HL-60/S4 treated with retinoic acid at 250 ng/mL for 4 days and 3 days (cell line): ENCODE results near the gene OBP2B.
"Not testable (repeated sequence)": the region's sequence is repeated elsewhere in the genome, so short reads cannot be mapped to it uniquely, and the experiment has no call there.

Experiments
- in situ Hi-C: fragments of 300-500 bp; cut with MboI; formaldehyde crosslinking; loops from 2 replicates; pipeline ENCODE4 v1.7.0; 2022; ENCODE audit warnings: low sequenced_read_pairs

OBP2B gene

DNA sequence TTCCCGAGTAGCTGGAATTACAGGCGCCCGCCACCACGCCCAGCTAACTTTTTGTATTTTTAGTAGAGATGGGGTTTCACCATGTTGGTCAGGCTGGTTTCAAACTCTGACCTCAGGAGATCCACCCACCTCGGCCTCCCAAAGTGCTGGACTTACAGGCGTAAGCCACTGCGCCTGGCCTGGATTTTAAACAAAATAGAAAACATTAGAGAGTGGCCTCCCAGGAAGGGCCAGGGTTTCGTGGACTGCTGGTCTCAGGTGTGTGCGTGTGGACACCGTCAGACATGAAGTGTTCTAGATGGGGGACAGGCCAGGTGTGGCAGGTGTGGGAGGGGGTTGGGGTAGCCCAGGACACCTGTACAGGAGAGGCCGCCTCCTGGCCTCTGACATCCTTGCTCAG, 38.3 kb downstream of the OBP2B start:
- in situ Hi-C loops = no loop called here

DNA sequence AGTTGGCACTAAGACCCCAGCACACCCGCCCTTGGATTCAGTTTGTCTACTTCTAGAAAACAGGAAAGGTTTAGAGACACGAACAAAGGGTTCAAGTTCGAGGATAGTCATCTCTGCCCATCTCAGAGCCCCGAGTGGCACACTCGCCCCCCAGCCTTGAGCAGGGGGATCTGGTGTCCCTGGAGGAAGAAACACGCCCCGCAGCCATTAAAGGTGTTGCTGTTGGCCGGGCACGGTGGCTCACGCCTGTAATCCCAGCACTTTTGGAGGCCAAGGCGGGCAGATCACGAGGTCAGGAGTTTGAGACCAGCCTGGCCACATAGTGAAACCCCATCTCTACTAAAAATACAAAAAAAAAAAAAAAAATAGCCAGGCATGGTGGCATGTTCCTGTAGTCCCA, 39.4 kb downstream of the OBP2B start:
- in situ Hi-C loops = not testable (repeated sequence)

DNA sequence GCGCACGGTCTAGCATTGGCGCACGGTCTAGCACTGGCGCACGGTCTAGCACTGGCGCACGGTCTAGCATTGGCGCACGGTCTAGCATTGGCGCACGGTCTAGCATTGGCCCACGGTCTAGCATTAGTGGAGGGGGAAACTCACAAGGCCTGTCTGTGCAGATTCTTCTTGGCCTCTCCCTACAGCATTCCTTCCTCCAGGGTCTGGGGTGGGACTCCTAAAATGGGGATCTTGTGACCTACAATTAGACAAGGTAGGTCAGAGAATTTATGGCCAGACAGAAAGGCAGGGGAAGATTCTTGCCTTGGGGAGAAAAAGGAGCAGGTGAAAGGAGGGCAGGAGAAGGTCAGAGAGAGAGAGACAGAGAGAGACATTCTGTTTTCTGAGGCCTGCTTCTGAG, 39.9 kb downstream of the OBP2B start:
- in situ Hi-C loops = no loop called here

DNA sequence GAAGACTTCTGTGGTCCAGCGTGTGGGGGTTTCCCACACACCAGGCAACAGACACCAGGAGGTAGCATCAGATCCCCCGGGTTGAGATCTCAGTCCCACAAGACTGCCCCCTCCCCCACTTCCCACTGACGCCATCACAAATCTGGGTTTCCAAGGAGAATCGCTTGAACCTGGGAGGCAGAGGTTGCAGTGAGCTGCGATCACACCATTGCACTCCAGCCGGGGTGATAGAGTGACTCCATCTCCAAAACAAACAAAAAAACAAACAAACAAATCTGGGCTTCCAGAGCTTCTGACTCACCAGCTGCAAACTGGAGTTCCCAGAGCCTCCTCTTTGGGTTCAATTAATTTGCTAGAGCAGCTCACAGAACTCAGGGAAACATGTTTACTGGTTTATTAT, 40.6 kb downstream of the OBP2B start:
- in situ Hi-C loops = no loop called here

DNA sequence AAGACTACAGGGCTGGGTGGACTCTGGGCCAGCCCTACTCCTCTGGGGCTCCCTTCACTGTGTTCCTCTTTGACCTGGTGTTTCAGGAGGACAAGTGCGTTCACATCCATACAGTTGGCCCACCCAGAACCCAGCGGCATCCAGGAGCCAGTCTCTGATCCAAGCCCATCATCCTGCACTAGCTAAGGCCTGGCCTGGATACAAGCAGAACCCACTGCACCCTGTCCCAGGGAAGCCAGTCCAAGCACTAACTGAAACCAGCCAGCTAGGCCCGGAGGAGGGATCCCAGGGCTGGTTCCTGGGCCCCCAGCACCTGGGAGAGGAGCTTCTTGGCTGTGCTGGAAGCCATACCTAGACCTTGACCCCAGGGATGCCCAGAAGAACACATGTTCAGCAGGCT, 41.3 kb downstream of the OBP2B start:
- in situ Hi-C loops = no loop called here

DNA sequence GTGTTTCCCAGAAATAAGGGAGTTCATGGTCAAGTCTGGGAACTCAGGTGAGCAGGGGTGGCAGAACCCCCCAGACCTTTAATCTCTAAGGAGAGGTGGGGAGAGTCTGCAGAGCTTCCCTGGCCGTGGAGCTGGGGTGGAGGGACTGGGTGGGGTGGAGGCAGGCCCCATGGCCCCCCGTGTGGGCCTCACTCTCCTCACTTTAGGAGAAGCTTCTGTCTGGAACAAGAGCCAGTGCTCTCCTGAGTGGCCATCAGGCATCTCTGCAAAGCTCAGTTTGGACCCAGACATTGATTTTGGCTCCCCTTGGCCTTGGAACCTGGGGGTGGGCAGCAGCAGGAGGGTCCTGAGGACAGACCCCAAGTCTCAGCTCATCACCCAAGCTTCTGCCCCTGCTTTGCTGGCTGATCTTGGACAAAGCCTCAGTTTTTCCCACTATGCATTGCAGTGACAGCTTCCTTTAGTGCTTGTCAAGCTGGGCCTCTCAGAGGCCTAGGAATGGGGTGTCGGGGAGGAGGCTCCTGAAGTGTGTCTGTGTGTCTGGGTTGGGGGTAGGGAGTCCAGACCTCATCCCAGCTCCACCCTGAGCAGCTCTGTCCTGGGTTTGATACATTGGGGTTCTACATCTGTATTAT, 41.8 kb downstream of the OBP2B start:
- in situ Hi-C loops = no loop called here

DNA sequence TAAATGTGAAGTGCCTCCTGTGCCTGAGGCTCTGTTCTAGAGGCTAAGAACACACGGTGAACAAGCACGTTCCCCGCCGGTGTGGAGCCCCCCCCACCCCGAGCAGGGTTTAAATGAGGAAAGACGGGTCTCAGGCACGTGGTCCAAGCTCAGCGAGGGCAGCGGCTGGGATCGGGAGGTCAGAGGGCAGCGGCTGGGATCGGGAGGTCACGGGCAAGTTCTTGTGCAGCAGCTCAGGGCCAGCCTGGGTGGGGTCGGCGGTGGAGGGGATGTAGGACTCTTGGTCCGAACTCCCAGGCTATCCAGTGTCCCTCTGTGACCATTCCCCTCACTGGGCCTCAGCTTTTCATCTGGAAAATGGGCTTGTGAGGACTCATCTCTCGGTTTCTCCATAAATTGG, 42.7 kb downstream of the OBP2B start:
- in situ Hi-C loops = no loop called here

DNA sequence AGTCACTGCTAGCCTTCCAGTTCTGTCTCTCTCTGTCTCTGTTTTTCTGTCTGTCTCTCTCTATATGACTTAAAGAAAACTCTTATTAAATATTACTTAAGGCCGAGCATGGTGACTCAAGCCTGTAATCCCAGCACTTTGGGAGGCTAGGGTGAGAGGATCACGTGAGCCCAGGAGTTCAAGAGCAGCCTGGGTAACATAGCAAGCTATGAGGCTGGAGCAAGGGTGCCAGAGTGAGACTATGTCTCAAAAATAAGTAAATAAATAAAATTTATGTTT, 43.7 kb downstream of the OBP2B start:
- in situ Hi-C loops = no loop called here

DNA sequence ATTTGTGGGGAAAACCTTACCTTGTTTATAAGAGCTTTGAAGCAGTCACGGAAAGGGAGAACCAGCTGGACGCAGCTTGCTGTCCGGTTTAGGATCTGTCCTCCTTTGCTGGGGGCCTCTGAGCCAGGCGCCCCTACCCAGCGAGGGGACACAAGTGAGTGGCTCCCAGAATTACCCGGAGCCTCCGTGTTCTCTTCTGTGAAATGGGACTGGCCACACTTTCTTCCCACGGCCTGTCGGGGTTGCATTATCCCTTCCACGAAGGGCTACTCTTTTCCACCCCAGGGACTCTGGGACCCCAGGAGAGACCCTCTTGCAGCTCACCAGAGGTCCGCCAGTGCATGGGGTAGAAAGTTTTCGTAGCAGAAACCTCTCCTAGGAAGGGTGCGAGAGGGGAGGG, 44.9 kb downstream of the OBP2B start:
- in situ Hi-C loops = no loop called here

DNA sequence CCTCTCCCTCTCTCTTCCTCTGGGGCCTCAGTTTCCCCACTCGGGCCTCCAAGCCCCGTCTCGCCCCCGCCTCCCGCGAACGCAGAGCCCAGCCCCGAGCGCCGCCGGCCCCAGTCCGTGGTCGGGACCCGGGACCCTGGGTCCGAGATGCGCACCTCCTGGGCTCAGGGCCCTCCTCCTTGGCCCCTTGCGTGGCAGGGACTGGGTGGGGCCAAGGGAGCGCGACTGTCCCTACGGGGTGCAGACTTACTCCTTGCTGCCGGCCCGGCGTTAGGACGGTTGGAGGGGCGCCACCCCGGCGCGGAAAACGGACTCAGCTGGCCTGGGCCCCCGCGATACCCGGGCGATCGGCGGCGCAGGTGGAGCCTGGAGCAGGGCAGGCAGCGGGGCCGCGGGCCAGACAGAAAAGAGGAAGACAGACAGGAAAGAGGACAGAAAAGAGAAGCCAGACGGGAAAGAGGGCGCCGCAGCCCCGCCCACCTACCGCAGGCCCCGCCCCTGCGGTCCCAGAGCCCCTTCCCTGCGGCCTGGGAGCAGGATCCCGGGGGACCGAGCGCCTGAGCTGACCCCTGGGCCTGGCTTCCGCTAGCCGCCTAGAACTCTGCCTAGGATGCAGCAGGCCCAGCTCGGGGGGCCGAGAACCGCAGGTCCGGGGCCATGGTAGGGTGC, 45.4 kb downstream of the OBP2B start, which contains the start of gene GBGT1:
TSS of gene GBGT1 (minus strand) at position 411 of the 669 bp plus-strand sequence. CDS start 1,502 bp downstream, outside the sequence.
- in situ Hi-C loops = no loop called here

DNA sequence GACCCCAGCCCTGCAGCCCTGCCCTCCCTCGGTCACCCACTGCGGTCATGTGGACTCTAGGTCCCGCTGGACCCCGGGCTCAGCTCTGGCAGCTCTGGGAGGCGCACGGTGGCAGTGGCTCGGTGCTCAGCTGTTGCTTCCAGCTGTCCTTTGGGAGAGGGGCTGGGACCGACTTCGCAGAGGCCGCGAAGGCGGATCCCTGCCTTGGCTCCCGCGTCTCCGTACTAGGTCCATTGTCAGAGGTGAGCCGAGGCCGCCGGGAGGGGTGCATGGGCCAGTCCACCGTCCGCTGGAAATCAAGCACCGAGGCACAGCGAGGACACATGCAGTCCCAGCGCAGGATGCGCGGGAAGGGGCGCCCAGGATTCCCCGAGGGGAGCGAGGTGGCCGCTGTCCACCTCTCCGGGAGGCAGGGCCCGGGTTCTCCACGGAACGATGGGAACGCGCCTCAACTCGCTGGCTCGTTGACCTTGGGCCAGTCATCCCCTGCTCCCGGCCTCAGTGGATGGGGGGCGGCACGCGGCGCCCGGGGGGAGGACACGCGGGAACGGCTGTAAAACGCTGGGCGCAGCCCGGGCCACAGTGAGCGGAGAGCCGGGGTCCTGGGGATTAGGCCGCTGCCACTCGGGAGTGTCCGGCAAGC, 46.1 kb downstream of the OBP2B start:
- in situ Hi-C loops = no loop called here

DNA sequence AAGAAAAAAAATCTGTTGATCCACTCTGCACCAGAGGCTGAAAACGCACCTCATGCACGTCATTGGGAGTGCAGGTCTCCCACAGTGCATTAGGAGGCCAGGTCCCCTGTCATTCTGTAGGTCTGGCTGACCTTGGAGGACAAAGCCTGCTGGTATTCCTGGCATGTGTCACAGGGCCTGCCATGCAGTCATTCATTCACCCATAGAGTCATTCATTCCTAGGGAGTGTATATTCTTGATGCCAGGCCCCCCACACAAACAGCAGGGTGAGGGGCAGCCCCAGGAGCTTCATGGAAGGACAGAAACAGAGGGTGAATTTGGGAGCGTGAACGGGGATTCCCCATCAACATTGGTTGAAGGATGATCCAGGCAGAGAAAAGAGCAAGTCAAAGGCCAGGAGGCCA, 47.5 kb downstream of the OBP2B start:
- in situ Hi-C loops = no loop called here

DNA sequence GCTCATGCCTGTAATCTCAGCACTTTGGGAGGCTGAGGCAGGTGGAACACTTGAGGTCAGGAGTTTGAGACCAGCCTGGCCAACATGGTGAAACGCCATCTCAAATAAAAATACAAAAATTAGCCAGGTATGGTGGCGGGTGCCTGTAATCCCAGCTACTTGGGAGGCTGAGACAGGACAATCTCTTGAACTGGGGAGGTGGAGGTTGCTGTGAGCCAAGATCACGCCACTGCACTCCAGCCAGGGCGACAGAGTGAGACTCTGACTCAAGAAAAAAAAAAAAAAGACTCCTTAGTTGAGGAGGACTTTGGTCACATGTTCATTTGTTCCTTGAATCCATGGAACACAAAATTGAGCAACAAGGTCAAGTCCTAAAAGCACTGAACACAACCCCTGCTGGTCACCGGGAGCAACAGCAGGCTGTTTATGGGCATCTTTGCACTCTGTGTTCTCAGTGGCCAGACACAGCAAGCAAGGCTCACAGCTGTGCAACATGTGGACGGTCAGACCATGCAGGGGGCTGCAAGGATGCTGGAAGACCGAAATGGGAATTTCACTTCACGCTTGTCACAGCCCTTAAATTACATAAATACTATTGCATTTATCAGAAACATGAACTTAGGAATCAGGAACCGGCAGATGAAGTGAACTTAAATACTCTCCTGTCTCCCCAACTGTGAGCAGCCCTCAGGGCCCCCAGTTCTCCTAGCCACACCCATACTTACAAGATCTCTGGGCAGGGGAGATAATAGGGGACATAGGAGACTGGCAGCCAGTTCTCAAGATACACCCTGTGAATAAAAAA, 48.1 kb downstream of the OBP2B start:
- in situ Hi-C loops = no loop called here

DNA sequence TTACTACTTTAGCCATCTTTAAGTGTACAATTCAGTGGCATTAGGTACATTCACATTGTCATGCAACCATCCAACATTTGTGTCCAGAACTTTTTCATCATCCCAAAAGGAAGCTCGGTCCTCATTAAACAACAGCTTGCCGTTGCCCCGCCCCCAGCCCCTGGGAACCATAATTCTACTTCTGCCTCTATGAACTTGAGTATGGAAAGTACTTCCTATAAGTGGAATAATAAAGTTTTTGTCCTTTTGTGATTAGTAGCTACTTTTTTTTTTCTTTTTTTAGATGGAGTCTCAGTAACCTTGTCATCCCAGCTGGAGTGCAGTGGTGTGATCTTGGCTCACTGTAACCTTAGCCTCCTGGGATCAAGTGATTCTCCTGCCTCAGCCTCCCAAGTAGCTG, 50.4 kb downstream of the OBP2B start:
- in situ Hi-C loops = no loop called here
